ENCODE data around the gene PKD2L1.

The PKD2L1 gene

DNA sequence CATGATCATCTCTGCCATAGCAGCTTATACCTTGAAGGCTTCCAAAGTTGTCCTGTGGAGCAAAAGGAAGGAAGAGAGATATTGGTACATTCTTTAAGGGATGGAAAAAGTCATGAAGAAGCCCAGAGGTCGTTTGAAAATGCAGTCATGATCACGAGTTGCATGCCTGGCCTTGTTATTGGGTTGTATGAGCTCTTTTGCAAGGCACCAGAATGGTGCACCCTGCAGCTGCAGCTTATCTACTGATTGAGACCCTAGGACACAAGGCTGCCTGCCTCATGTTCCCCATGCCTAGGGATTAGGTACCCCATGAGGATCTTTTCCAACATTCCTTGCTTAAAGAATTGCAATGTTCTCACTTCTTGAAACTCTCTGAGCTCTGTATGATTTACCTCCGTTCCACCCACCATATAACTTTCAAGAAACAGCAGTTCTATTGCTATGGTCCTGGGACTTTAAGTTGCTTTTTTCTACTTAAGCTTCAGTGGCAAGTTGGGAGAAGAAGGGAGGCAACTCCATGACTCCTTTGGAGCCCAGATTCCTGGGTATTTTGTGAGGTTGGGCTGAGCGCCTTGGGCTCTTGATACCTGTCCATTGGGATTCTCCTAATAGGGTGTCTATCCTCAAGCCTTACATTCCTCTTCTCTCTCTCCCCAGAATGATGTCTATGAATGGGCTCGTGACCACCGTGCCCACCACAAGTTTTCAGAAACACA is 23.9 kb upstream of the PKD2L1 start:
- no peak for DNase-seq (ENCODE audit: extremely low read depth, low read depth)
- TF ChIP-seq, protein P1, sequence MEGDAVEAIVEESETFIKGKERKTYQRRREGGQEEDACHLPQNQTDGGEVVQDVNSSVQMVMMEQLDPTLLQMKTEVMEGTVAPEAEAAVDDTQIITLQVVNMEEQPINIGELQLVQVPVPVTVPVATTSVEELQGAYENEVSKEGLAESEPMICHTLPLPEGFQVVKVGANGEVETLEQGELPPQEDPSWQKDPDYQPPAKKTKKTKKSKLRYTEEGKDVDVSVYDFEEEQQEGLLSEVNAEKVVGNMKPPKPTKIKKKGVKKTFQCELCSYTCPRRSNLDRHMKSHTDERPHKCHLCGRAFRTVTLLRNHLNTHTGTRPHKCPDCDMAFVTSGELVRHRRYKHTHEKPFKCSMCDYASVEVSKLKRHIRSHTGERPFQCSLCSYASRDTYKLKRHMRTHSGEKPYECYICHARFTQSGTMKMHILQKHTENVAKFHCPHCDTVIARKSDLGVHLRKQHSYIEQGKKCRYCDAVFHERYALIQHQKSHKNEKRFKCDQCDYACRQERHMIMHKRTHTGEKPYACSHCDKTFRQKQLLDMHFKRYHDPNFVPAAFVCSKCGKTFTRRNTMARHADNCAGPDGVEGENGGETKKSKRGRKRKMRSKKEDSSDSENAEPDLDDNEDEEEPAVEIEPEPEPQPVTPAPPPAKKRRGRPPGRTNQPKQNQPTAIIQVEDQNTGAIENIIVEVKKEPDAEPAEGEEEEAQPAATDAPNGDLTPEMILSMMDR (IDR thresholded peaks at IDR 0.05; ENCODE audit: low read depth, low read length) = no peak

DNA sequence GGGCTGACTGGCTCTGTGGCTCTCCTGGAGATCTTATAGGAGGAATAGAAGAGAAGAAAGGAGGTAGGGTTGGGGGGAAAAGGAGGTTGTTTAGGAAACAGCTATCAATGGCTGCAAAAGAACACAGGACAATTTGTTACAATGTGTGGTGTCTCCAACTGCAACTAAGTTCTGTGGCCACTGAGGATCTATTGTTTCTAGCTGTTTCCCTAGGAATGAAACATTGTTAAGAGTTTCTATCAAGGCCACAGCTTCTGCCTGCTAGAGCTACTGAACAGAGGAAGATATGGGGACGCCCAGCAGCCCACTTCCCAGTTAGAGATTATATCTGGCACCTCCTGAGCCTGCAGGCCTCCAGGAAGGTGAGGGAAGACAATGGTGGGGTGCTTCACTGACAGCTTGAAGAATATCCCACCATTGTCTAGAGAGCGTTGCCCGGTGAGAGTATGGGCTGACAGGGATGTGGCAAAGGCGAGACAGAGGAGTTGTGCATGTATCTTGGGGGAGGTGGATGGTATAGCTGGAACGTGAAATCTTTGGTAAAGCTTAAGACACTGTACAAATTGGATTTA is 21.0 kb upstream of the PKD2L1 start:
- TF ChIP-seq, protein P1 (IDR thresholded peaks at IDR 0.05; ENCODE audit: low read depth, low read length) = no peak
- no peak for DNase-seq (ENCODE audit: extremely low read depth, low read depth)

DNA sequence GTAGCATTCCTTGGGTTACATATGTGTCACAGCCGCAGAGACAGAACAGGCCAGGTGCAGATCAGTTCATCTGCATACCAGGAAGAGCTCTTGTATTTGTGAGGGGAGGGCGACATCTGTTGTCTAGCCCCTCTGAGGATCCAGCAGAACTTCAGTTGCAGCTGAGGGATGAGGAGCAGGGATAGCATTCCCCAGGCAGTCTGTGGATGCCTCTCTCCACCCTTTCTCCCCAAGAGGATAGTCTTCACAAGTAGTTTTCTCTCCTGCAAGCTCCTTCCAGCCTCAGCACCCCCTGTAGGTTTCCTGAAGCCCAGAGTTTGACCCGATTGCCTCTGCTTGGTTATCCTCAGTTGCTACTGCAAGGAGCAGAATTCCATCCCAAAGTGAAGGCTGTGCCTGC is 19.6 kb upstream of the PKD2L1 start:
- DNase-seq (ENCODE audit: extremely low read depth, low read depth) = no peak
- TF ChIP-seq, protein P1 (IDR thresholded peaks at IDR 0.05; ENCODE audit: low read depth, low read length) = no peak

DNA sequence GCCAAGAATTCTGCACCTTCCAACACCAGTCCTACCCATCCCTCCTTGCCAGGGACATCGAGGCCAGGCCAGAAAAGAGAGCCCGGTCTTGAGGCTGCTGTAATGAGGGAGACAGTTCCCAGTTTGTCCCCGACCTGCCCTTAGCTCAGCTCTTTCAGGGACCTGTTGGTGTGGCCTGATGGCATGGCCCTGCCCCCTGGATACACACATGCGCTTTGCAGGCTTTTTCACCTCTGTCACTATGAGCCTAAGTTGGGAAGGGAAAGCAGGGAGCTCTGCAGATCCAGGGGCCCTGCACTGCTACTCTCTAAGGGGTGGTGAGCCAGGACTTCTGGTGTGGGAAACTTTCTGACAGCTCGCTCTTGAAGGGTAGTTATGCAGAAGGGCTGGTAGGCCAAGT is 19.1 kb upstream of the PKD2L1 start:
- no peak for DNase-seq (ENCODE audit: extremely low read depth, low read depth)
- TF ChIP-seq, protein P1 (IDR thresholded peaks at IDR 0.05; ENCODE audit: low read depth, low read length) = no peak

DNA sequence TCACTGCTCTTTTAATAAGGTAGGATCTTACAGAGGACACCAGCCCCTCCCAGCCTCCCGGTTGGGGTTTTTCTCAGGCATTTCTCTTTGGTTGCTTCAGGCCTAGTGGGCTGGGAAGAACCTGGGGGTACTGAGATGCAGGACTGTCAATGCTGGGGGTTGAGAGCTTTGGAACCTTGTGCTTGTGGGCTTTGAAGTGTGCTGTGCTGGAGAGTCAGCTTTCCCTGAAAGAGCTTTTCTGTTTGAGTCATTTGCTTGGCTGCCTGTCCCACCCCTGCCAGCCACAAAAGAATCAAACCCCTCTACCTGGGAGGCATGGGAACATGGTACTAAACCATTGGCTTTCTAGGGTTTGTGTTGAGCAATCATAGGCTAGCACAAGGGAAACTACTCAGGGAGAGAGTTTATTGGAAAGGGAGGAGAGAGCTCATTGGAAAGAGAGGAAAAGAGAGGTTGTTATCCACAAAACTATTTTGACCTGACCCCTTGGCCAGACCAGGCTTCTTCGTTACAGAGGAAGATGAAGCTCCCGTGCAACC is 18.4 kb upstream of the PKD2L1 start:
- no peak for DNase-seq (ENCODE audit: extremely low read depth, low read depth)
- TF ChIP-seq, protein P1 (IDR thresholded peaks at IDR 0.05; ENCODE audit: low read depth, low read length) = no peak

DNA sequence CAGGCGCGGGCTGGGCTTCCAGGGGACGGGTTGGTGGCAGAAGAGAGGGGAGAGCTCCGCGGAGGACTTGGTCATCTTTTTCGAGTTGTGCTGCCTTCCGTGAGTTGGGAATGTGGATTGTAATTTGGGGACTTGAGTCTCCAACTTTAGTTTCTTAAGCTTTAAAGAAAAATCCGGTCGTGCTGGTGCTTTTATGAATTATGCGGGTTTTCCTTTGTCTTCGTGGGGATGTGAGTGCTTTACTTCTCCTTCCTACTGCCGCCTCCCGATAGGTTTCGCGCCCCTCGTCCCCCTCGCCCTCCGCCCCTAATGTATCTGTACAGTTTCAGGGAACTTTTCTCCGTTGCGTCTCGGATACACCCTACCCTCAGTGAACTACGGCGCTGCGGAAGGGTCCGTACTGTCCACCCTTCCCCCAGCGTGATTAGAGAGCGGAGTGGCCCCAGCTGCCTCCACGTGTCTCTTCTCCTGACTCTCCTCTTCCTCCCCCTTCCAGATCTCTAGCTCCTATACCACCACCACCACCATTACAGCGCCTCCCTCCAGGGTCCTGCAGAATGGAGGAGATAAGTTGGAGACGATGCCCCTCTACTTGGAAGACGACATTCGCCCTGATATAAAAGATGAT is 17.7 kb upstream of the PKD2L1 start:
- TF ChIP-seq, protein P1 (IDR thresholded peaks at IDR 0.05; ENCODE audit: low read depth, low read length) = no peak
- DNase-seq (ENCODE audit: extremely low read depth, low read depth) = no peak

Measured in AG09319 (cell line).